ENCODE measurements around the gene COMMD9. TPM values are rescaled to one million over a fixed set of nuclear protein-coding genes. Genes with fewer than 3 reads are reported as not detected.

The COMMD9 gene
- total RNA-seq, 1 experiment from 2014 or later = 80.1 TPM

- DNase-seq (ENCODE audit: low read depth) = no peak
Observed at GRCh38 chr11:36224209-36224882, 64.9 kb downstream of the COMMD9 start.

- peak; percentile 43 for DNase-seq (ENCODE audit: low read depth)
Observed at GRCh38 chr11:36222831-36223635, 66.2 kb downstream of the COMMD9 start.

Other genes starting within 250 kb of the COMMD9 start
- 72.9 and 81.1 TPM in 2 replicates for gene PRR5L, start 6.9 kb upstream of the COMMD9 start, total RNA-seq (2014; rRNA removed; shearing (Covaris generic))
- 3.2 and 8.4 TPM in 2 replicates for gene TRAF6, start 220.8 kb upstream of the COMMD9 start, total RNA-seq (2014; rRNA removed; shearing (Covaris generic))